ENCODE data around the gene CCDC141.

The CCDC141 gene

DNA sequence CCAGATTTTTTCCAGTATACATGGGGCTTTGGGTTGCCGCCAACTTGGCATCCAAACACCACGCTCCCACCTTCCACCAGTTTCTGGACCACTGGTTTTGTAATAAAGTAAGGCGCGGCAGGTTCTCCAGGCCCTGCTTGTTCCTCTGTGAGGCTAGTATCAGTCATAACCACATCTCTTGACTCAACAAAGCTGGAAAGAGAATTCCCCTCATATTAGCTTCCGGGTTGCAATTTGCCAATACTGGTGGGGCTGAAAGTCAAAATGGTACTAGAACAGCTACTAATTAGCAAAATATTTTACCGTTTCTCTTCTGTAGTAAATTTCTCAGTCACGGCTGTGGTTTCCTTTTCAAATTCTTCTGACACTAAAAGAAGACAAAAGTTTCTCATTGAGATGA is 267.7 kb downstream of the CCDC141 start:
- TF ChIP-seq POLR2A (IDR thresholded peaks at IDR 0.05; ENCODE audit: extremely low read depth, insufficient read length) = no peak
- TF ChIP-seq, protein P1, sequence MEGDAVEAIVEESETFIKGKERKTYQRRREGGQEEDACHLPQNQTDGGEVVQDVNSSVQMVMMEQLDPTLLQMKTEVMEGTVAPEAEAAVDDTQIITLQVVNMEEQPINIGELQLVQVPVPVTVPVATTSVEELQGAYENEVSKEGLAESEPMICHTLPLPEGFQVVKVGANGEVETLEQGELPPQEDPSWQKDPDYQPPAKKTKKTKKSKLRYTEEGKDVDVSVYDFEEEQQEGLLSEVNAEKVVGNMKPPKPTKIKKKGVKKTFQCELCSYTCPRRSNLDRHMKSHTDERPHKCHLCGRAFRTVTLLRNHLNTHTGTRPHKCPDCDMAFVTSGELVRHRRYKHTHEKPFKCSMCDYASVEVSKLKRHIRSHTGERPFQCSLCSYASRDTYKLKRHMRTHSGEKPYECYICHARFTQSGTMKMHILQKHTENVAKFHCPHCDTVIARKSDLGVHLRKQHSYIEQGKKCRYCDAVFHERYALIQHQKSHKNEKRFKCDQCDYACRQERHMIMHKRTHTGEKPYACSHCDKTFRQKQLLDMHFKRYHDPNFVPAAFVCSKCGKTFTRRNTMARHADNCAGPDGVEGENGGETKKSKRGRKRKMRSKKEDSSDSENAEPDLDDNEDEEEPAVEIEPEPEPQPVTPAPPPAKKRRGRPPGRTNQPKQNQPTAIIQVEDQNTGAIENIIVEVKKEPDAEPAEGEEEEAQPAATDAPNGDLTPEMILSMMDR (IDR thresholded peaks at IDR 0.05; ENCODE audit: low read depth, low read length) = no peak
- TF ChIP-seq, protein P2, sequence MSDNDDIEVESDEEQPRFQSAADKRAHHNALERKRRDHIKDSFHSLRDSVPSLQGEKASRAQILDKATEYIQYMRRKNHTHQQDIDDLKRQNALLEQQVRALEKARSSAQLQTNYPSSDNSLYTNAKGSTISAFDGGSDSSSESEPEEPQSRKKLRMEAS (IDR thresholded peaks at IDR 0.05; ENCODE audit: low read depth, low read length) = no peak
- TF ChIP-seq MYC (IDR thresholded peaks at IDR 0.05; ENCODE audit: low read depth, low read length) = no peak
- no peak overlapping the region for H3K4me3 ChIP-seq (ENCODE audit: low read depth, low read length)
- DNase-seq (ENCODE audit: low read depth) = no peak
